EH (cell line): Measurements from ENCODE around the gene CEP112.
A peak's percentile ranks its signal among the peaks of the same experiment; 100 is the strongest.

ENCODE experiments used
- DNase-seq: peaks from one replicate; pipeline ENCODE4 v3.0.0-alpha.2; 2015; ENCODE audit warnings: low read depth

Gene CEP112

DNA sequence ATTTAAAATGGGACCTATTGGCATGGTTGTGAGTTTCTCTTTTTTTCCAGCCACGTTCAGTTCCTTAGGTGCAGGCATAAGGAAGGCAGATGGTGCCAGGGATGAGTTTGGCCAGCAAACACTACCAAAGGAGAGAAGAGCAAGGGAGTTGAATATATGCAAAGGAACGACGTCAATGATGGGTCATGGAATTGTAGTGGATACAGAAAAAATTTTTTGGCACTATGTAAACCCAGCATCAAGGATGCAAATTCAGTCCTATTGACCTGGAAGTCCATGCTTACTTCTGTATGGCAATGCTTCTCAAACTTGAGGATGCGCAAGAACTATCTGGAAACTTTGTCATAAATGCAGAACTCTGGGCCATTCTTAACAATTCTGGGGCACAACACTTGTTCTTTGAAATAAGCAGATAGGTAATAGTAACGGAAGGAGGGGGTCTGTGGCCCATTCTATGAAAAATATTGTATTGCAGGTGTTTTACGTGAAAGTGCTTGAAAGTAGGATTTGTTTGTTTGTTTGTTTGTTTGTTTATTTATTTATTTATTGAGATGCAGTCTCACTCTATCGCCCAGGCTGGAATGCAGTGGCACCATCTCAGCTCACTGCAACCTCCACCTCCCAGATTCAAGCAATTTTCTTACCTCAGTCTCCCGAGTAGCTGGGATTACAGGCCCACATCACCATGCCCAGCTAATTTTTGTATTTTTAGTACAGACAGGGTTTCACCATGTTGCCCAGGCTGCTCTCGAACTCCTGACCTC lies 19.3 kb upstream of the CEP112 start:
- DNase-seq: no peak

DNA sequence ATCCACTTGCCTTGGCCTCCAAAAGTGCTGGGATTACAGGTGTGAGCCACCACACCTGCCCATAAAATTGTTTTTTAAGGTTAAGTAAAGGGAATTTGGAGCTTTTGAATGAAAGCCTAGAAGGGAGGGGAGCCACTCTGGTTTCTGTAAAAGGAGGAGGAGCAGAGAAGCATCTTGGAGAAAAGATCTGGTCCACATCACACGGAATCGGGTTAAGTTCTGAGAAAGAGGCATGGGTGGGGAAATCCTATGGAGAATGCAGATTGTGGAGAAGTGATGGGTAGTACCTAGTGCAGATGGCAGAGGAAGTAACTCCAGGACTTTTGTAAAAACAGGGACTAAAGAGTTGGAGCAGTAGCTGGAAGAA lies 18.3 kb upstream of the CEP112 start:
- no peak for DNase-seq

DNA sequence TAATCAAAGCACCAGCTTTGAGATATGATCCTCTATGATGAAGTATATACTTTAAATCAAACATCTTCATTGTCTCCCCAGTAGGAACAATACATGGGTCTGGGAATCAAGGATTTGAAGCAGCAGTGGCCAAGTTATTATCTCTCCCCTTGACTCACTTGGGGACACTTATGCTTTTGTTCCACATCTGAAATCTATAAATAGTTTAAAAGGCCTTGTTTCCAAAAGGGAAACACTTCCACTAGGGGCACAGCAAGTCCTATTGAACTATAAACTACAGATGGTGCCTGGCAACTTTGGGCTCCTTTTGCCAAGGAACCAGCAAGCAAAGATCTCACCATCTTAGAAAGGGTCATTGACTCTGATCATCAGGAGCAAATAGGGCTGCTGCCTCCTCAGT lies 16.0 kb upstream of the CEP112 start:
- no peak for DNase-seq

DNA sequence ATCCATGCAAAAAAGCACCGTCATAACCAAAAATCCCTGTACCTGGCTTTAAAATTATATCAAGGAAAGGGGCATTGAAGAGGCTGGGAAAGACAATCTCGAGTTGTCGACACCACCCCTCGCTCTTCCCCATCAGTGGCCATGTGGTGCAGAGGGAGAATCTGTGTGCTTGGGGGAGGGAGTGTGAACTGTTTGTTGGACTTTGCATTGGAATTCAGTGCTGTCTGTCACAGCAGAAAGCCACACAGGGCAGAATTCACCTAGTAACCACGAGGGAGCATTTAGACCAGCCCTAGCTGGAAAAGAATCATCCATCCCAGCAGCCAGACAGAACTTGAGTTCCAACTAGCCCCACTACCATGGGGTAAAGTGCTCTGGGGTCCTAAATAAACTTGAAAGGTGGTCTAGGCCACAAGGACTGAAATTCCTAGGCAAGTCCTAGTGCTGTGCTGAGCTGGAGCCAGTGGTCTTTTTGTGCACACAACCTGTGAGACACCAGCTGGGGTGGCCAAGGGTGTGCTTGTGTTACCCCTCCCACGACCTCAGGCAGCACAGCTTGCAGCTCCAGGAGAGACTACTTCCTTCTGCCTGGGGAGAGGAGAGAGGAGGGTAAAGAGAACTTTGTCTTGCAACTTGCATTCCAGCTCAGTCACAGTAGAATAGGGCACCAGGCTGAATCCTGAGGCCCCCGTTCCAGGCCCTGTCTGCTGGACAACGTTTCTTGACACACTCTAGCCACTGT lies 11.5 kb upstream of the CEP112 start:
- DNase-seq: no peak

DNA sequence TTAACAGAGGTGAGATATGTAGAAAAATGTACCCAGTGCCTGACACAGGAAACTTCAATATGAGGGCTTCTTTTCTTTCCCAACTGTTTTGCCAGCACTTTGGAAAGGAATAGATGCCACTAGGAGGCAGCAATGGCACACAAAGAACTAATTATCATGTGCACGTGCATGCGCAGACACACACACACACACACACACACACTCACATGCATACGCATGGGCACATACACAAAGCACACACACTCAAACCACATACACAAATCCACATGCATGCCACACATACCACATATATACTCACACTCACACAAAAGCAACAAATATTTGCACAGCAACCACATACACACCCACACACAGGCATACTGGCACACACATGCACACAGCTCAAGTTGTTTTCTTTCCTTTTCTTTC lies 8.8 kb upstream of the CEP112 start:
- DNase-seq: peak; percentile 77

DNA sequence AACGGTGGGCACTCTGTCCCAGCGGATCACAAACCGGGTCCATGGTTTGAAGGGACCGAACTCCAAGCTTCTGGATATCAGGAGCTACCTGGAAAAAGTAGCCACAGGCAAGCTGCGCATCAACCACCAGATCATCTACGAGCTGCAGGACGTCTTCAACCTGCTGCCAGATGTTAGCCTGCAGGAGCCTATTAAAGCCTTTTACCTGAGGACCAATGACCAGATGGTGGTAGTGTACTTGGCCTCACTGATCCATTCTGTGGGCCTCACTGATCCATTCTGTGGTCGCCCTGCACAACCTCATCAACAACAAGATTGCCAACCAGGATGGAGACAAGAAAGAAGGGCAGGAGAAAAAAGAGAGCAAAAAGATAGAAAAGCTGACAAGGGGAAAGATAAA lies 6.3 kb upstream of the CEP112 start:
- no peak for DNase-seq

DNA sequence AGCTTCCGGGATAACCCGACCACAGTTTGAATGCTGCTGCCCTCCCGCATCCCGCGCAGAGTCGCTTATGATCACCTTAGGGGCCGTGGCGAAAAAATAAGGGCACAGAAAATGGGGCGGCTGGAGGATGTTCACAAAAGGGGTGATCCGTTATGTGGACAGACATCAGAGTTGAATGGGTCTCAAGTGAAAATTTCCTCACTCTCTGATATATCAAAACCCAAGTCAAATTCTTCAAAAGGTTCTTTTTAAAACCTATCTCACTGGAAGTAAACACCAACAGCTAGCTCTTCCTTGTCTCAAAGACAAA lies 400 bp upstream of the CEP112 start:
- no peak for DNase-seq

DNA sequence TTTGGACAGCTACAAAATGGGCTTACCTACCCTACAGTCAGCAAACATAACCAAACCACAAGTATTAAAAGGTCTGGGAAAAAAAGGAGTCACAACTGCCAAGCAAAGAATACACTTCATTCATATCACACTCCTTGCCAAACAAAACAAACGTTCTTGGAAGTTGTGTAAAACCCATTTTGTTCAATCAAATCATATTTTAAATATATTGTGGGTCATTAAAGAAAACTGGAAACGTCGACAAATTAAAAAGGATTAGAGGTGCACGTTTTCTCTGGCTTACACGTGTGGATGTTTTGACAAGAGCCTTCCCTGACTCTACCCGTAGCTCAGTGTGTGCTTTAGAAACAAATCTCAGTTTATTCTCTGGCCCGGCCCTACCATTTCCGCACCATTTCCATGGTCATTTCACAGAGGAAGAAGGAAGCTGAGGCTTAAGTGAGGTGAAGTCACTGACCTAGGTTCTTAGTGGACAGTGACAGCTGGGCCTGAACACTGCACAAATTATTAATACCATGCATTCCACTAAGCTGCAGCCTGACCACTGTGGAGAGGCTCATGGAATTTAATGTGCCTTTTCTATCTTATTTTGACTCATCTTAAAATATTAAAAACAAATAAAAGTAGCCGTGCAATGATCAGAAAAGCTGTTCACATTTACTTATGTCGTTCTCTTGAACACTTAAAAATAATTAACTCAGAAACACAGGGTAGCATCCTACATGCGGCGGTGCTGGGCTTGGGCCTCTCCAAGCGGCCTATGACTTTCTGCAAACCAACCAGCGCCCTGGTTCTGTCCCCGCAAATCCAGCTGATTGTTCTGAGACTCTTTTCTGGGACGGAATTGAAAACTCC lies 968 bp downstream of the CEP112 start:
- DNase-seq: peak; percentile 69

DNA sequence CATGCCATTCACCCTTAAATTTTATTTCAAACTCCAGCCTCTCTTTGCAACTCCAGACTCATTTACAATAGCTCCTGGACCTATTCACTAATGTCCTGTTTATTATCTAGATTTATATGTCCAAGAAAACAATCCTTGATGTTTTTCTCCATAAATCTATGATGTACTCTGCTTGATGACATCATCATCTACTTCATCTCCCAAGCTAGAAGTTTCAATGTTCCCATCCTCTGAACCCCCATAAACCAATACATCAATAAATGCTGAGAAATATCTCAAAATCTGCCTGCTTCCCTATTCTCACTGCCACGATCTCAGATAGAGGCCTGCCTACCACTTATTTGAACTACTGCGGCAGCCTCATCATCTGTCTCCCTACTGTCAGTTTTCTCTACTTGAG lies 4.2 kb downstream of the CEP112 start:
- no peak for DNase-seq

DNA sequence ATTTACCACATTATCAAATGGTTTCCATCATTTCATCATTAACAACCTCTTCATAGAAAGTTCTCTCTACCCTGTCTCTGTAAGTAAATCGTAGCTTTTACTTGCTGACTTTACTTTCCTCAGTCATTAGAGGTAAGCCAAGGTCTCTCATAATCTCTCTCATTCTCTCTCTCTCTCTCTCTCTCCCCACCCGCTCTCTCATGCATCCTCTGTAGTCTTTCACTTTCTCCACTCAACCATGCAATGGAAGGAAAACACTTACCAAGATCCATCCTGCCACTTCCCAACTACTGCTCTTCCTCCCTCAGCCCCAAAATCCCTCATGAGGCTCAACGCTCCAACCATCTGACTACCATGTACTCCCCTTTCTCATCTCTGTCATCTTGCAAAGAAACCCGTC lies 6.1 kb downstream of the CEP112 start:
- no peak for DNase-seq

DNA sequence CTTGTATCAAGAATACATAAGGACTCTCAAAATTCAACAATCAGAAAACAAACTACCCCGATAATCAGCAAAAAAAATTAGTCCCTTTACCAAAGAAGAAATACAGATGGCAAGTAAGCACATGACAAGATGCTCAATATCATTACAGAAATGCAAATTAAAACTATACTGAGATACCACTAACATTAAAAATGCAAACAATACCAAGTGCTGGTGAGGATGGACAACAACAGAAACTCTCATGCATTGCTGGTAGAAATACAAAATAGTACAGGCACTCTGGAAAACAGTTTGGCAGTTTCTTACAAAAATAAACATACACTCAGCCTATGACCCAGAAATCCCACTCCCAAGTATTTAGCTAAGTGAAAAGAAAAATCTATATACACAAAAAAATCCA lies 7.5 kb downstream of the CEP112 start:
- DNase-seq: no peak

DNA sequence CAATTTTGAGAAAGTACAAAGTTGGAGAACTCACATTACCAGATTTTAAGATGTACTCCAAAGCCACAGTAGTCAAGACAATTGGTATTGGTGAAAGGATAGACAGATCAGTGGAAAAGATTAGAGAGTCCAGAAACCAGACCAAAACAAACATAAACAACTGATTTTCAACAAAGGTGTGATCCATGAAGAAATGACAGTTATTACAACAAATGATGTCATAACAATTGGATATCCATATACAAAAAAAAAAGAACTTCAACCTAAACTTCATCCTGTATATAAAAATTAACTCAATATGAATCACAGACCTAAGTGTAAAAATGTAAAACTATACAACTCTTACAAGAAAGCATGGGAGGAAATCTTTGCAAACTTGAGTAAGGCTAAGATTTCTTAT lies 8.4 kb downstream of the CEP112 start:
- no peak for DNase-seq

DNA sequence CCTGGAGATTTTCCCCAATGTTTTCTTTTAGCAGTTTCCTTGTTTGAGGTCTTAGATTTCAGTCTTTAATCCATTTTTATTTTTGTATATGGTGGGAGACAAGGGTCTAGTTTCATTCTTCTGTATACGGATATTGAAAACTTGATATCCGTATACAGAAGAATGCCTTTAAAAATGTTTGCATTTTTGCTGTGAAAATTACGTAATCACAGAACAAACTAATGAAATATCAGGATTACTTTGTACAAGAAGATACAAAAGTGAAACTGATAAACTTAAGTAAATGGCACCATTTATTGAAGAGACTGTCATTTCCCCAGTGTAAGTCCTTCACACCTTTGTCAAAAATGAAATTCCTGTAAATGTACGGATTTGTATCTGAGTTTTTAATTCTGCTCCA lies 13.3 kb downstream of the CEP112 start:
- no peak for DNase-seq

DNA sequence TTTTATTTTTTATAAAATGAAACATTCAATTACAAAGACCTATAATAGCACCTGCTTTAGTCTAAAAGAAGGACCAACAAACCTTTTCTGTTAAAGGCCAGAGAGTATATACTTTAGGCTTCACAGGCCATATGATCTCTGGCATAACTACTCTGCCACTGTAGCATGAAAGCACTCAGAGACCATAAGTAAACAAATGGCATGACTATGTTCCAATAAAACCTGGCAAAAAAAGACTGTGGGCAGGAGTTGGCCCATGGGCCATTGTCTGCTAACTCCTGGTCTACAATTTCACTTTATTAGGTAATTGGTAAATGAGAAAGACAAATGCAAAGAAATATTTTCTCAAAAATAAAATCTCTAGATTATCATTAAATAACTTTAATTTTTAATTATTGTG lies 14.9 kb downstream of the CEP112 start:
- DNase-seq: no peak

DNA sequence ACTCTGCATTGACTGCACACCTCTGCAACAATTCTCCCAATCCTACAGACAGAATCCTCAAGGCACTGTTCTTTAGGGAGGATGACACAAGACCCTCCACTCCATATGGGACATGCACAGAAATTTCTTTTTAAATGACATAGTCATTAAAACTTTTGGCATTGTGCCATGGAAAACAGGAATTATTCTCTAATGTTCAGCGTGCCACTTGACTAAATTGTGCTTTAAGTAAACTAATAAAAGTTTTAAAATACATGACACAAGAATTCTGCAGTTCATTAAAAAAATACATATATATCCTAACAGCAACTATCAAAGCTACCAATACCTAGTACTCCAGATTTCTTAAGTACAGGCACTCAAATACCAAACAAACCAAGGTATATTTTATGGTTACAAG lies 16.0 kb downstream of the CEP112 start:
- DNase-seq: peak; percentile 28

DNA sequence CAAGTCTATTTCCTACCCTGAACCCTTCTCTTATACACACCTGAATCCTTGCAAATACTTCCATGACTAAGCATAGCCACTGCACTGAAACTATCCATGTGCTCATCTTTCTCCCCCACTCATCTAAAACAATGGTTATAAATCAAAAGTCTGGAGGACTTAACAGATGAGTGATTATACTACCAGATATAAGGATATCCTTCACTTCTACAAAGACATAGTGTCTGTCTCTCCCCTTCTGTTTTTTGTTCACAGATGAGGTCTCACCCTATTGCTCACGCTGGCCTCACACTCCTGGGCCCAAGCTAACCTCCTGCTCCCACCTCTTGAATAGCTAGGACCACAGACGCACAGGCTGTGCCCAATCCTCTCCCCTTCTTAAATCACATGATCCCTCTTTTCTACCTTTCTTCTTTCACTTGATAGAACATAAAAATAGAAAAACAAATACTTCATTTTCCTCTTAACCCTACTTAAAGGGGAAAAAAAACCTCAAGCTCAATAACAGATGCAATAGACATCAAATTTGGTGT lies 19.2 kb downstream of the CEP112 start:
- DNase-seq: no peak

DNA sequence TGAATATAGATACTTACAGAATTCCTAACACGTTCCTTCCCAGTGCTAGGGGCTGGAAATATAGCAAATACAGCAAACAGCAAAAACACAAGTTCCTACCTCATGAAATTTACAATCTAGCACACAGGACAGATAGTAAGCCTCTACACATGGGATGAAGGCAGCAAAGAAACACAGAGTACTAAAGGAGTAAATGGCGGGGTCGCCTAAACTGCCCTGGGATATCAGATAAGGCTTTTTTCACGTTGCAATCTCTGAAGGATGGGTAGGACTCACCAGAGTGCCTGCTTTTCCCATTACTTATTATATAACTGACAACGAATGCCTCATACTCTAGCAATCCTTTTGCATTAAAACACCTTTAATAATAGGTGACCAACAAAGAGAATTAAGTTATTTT lies 19.8 kb downstream of the CEP112 start:
- no peak for DNase-seq

DNA sequence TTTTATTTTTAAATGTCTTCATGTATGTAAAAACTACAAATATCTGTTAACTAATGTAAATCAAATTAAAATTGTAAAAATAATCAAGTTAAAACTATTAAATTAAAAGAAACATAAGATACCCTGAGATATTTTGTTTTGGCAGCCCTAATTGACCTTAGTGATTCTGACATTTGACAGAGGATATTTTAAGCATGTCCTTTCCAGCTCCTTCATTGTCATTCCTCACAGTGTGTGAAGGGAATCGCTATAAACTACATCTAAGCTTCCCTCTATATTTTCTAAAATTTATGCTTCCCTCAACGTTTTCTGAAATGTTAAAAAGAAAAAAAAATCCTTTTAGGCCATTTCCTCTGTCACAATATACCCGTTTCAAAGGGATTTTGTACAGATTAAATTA lies 20.2 kb downstream of the CEP112 start:
- no peak for DNase-seq

DNA sequence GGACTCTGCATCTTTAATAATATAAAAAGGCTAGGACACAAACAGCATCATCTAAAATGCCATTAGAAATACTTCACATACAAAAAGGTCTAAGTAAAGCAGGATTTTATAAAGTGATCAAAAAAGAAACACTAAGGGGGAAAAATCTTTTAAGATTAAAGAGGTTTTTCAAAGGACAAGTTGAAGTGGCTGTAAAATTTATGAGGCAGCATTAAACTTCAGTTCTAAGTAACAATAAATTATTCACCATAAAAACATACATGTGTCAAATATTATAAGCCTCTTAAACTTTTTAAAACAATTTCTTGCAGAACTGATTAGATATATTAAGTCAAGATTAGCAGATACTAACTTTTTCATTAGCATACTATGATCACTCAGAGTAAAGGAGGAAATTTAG lies 20.8 kb downstream of the CEP112 start:
- no peak for DNase-seq

DNA sequence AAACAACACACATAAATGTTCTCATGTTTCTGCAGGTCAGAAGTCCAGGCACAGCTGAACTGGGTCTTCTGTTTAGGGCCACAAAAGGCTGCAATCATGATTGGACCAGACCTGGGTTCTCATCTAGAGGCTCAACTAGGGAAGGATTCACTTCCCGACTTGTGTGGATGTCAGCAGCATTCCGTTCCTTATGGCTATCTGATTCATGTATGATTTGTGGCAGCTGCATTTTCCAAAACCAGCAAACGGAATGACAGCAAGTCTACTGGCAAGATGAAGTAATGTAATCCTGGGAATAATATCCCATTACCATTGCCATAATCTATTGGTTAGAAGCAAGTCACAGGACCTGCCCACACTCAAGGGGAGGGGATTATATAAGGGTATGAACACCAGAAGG lies 22.1 kb downstream of the CEP112 start:
- DNase-seq: no peak

DNA sequence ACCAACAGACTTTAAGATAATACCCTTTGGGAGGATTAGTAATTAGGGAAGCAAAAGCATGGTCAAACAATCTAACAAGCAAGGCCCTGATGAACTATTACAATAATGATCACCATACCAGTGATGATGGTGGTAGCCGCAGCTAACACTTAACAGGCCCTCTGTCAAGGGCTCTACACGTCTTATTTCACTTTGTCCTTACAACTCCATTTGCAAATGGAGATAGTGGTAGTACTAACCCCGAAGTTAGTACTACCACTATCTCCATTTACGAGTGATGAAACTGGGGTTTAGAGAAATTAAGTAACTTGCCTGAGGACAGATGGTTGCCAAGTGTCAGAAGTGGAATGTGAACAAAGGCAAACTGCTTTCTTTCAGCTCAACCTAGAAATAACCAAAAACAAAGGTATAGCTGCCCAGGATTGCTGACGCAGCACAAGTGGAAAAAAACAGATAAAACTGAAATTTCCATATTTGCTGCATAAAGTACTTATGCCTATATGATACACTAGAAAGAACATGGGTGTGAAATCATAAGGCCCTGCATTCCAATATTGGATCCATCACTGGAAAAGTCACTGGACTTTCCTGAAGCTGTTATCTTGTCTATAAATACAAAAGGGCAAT lies 24.6 kb downstream of the CEP112 start:
- no peak for DNase-seq

DNA sequence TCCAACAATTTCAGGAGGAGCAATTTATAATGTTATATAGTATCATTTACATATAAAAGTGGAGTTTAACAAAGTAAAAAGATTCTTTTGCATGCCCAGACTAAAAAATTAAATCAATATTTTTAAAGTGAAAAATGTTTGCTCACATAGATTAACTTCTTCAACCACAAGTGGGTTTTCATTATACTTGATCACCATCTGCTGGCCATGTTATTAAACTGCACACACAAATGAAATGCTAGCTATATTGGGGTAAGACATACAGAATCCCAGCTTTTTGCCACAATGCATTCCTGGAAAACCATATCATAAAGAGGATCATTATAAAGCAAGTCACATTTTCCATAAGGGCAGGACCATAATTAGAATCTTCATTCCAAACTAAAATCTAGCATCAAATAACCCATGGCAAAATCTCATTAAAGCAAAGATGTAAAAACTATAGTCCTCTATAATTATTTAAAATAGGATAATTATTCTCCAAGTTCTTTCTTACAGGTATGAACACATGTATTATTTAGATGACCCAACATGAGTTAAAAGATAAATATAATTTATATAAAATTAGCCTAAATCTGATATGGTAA lies 26.3 kb downstream of the CEP112 start:
- DNase-seq: peak; percentile 69
